ENCODE results near the gene EYA2.
A peak's percentile ranks its signal among the peaks of the same experiment; 100 is the strongest.

Gene EYA2

GRCh38 chr20:46883892-46884291 lies 10.8 kb upstream of the EYA2 start:
- Histone ChIP-seq H3K14ac (ENCODE audit: low read length) (no peak overlapping the region), H3K4me3 (ENCODE audit: low read length in 2 of 2) (no peak overlapping the region), H3K36me3 (replicated peaks in 1 of 2; ENCODE audit: control insufficient read depth in 2 of 2, insufficient read depth in 2 of 2, low read length in 2 of 2) (no peaks in the 10 kb centered on the region), H4K91ac (ENCODE audit: low read depth, low read length, poor library complexity) (no peak overlapping the region), H3K9ac (ENCODE audit: low read depth, low read length, poor library complexity) (no peak overlapping the region), H3K79me1 (ENCODE audit: low read depth, low read length) (no peaks in the 10 kb centered on the region), H4K8ac (ENCODE audit: low read depth, low read length) (no peak overlapping the region), H2BK15ac (ENCODE audit: low read length) (no peak overlapping the region), H2BK5ac (ENCODE audit: low read length) (no peak overlapping the region), H3K23ac (ENCODE audit: low read depth, low read length, poor library complexity) (no peak overlapping the region), H3K4me2 (ENCODE audit: insufficient read depth, low read length, poor library complexity, severe bottlenecking) (no peak overlapping the region), H3K9me3 (replicated peaks in 1 of 2; ENCODE audit: control insufficient read depth in 2 of 2, insufficient read depth in 1 of 2, low read depth in 1 of 2, low read length in 2 of 2) (no peaks in the 10 kb centered on the region), H2BK120ac (ENCODE audit: low read depth, low read length) (no peak overlapping the region), H3K4me1 (ENCODE audit: control insufficient read depth in 2 of 2, insufficient read depth in 1 of 2, low read depth in 1 of 2, low read length in 2 of 2) (peaks cover 0 to 2% of the 10 kb centered on the region in 2 donors), H2AK5ac (ENCODE audit: low read depth, low read length) (no peak overlapping the region), H3K27me3 (ENCODE audit: control insufficient read depth in 3 of 3, insufficient read depth in 3 of 3, low read depth in 1 of 3, low read length in 3 of 3) (peaks cover 0 to 4% (median 0%) of the 10 kb centered on the region in 3 experiments), H2BK12ac (ENCODE audit: low read length) (no peak overlapping the region), H3K18ac (ENCODE audit: low read length) (no peak overlapping the region), H3K4ac (ENCODE audit: low read length) (no peak overlapping the region), H2AFZ (ENCODE audit: low read length) (no peak overlapping the region), H3K27ac (replicated peaks; ENCODE audit: low read length) (no peak overlapping the region)
- WGBS, 2 donors (ENCODE audit: extremely low coverage in 2 of 2, insufficient read length in 2 of 2, insufficient replicate concordance in 1 of 2): no CpG with 5 or more reads among the region's 6 CpGs
- no peak for DNase-seq (ENCODE audit: low spot score)

DNA sequence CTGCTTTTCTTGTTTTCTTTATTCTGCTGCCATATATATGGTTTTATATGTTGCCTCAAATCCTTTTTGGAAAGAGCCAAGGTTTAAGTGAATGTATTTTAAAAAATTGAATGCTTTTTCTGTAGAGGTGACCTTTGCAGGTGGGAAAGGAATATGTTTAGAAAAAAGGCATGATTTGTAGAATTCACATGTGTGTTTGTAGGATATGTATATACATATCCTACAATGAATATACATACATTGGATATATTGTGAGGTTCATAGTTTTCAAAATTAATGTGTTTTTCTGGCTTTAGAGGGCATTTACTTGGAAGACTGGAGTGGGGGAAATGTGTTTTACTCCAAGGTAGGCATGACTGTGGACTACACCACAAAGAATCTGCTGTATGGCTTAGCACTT lies 4.0 kb upstream of the EYA2 start:
- Histone ChIP-seq H3K4me2 (ENCODE audit: insufficient read depth, low read length, poor library complexity, severe bottlenecking) (no peak overlapping the region), H3K4me1 (ENCODE audit: control insufficient read depth in 2 of 2, insufficient read depth in 1 of 2, low read depth in 1 of 2, low read length in 2 of 2) (peaks cover 0 to 2% of the 10 kb centered on the region in 2 donors), H3K18ac (ENCODE audit: low read length) (no peak overlapping the region), H2BK12ac (ENCODE audit: low read length) (no peak overlapping the region), H3K36me3 (replicated peaks in 1 of 2; ENCODE audit: control insufficient read depth in 2 of 2, insufficient read depth in 2 of 2, low read length in 2 of 2) (no peaks in the 10 kb centered on the region), H3K4ac (ENCODE audit: low read length) (no peak overlapping the region), H4K91ac (ENCODE audit: low read depth, low read length, poor library complexity) (no peak overlapping the region), H3K4me3 (ENCODE audit: low read length in 2 of 2) (no peak overlapping the region), H2AFZ (ENCODE audit: low read length) (no peak overlapping the region), H3K27ac (replicated peaks; ENCODE audit: low read length) (no peak overlapping the region), H2BK120ac (ENCODE audit: low read depth, low read length) (no peak overlapping the region), H2BK15ac (ENCODE audit: low read length) (no peak overlapping the region), H3K27me3 (ENCODE audit: control insufficient read depth in 3 of 3, insufficient read depth in 3 of 3, low read depth in 1 of 3, low read length in 3 of 3) (peaks cover 0 to 36% (median 16%) of the 10 kb centered on the region in 3 experiments), H3K9ac (ENCODE audit: low read depth, low read length, poor library complexity) (no peak overlapping the region), H2BK5ac (ENCODE audit: low read length) (no peak overlapping the region), H3K23ac (ENCODE audit: low read depth, low read length, poor library complexity) (no peak overlapping the region), H3K9me3 (replicated peaks in 1 of 2; ENCODE audit: control insufficient read depth in 2 of 2, insufficient read depth in 1 of 2, low read depth in 1 of 2, low read length in 2 of 2) (peaks cover 0 to 2% of the 10 kb centered on the region in 2 donors), H3K79me1 (ENCODE audit: low read depth, low read length) (no peaks in the 10 kb centered on the region), H2AK5ac (ENCODE audit: low read depth, low read length) (no peak overlapping the region), H4K8ac (ENCODE audit: low read depth, low read length) (no peak overlapping the region), H3K14ac (ENCODE audit: low read length) (no peak overlapping the region)
- DNase-seq (ENCODE audit: low spot score): no peak

DNA sequence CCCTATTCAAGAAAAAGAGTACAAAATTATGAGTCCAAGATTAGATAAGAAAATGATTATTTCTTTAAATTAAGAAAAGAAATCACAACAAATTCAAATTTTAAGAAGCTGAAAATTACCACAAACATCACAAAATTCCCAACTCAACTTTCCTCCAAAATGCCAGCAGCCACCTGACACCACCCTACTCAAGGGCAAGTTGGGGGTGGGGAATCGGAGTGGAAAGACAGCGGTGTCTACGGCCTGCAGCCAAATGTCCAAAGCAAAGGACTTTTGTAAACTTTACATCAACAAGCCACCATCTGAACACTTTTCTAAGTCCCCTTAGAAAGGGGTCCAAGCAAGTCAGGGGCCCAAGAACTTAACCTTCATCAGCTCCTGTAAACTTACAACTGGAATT lies 1.6 kb upstream of the EYA2 start:
- Histone ChIP-seq H3K9me3 (replicated peaks in 1 of 2; ENCODE audit: control insufficient read depth in 2 of 2, insufficient read depth in 1 of 2, low read depth in 1 of 2, low read length in 2 of 2) (peaks cover 0 to 2% of the 10 kb centered on the region in 2 donors), H3K27ac (replicated peaks; ENCODE audit: low read length) (no peak overlapping the region), H2BK5ac (ENCODE audit: low read length) (no peak overlapping the region), H3K9ac (ENCODE audit: low read depth, low read length, poor library complexity) (no peak overlapping the region), H3K23ac (ENCODE audit: low read depth, low read length, poor library complexity) (no peak overlapping the region), H2AFZ (ENCODE audit: low read length) (no peak overlapping the region), H3K14ac (ENCODE audit: low read length) (no peak overlapping the region), H3K27me3 (ENCODE audit: control insufficient read depth in 3 of 3, insufficient read depth in 3 of 3, low read depth in 1 of 3, low read length in 3 of 3) (peaks cover 0 to 60% (median 24%) of the 10 kb centered on the region in 3 experiments), H3K4ac (ENCODE audit: low read length) (no peak overlapping the region), H2BK12ac (ENCODE audit: low read length) (no peak overlapping the region), H4K91ac (ENCODE audit: low read depth, low read length, poor library complexity) (no peak overlapping the region), H3K4me2 (ENCODE audit: insufficient read depth, low read length, poor library complexity, severe bottlenecking) (no peak overlapping the region), H2BK15ac (ENCODE audit: low read length) (no peak overlapping the region), H3K4me3 (ENCODE audit: low read length in 2 of 2) (no peak overlapping the region), H3K36me3 (replicated peaks in 1 of 2; ENCODE audit: control insufficient read depth in 2 of 2, insufficient read depth in 2 of 2, low read length in 2 of 2) (no peaks in the 10 kb centered on the region), H2AK5ac (ENCODE audit: low read depth, low read length) (no peak overlapping the region), H3K79me1 (ENCODE audit: low read depth, low read length) (no peaks in the 10 kb centered on the region), H3K4me1 (ENCODE audit: control insufficient read depth in 2 of 2, insufficient read depth in 1 of 2, low read depth in 1 of 2, low read length in 2 of 2) (peaks cover 0 to 2% of the 10 kb centered on the region in 2 donors), H4K8ac (ENCODE audit: low read depth, low read length) (no peak overlapping the region), H2BK120ac (ENCODE audit: low read depth, low read length) (no peak overlapping the region), H3K18ac (ENCODE audit: low read length) (no peak overlapping the region)
- WGBS, 2 donors (ENCODE audit: extremely low coverage in 2 of 2, insufficient read length in 2 of 2, insufficient replicate concordance in 1 of 2): no CpG with 5 or more reads among the region's 3 CpGs
- DNase-seq (ENCODE audit: low spot score): no peak

- Histone ChIP-seq H3K4me2 (ENCODE audit: insufficient read depth, low read length, poor library complexity, severe bottlenecking) (peak overlapping the region; percentile 90), H3K79me1 (ENCODE audit: low read depth, low read length) (no peaks in the 10 kb centered on the region), H4K8ac (ENCODE audit: low read depth, low read length) (no peak overlapping the region), H3K4me1 (ENCODE audit: control insufficient read depth in 2 of 2, insufficient read depth in 1 of 2, low read depth in 1 of 2, low read length in 2 of 2) (peaks cover 0 to 2% of the 10 kb centered on the region in 2 donors), H3K4ac (ENCODE audit: low read length) (no peak overlapping the region), H2BK5ac (ENCODE audit: low read length) (no peak overlapping the region), H3K27ac (replicated peaks; ENCODE audit: low read length) (no peak overlapping the region), H2BK15ac (ENCODE audit: low read length) (no peak overlapping the region), H3K36me3 (replicated peaks in 1 of 2; ENCODE audit: control insufficient read depth in 2 of 2, insufficient read depth in 2 of 2, low read length in 2 of 2) (no peaks in the 10 kb centered on the region), H3K27me3 (ENCODE audit: control insufficient read depth in 3 of 3, insufficient read depth in 3 of 3, low read depth in 1 of 3, low read length in 3 of 3) (peaks cover 0 to 70% (median 24%) of the 10 kb centered on the region in 3 experiments), H3K9ac (ENCODE audit: low read depth, low read length, poor library complexity) (no peak overlapping the region), H3K4me3 (ENCODE audit: low read length in 2 of 2) (no peak overlapping the region), H2BK12ac (ENCODE audit: low read length) (no peak overlapping the region), H3K14ac (ENCODE audit: low read length) (no peak overlapping the region), H2AK5ac (ENCODE audit: low read depth, low read length) (no peak overlapping the region), H3K9me3 (replicated peaks in 1 of 2; ENCODE audit: control insufficient read depth in 2 of 2, insufficient read depth in 1 of 2, low read depth in 1 of 2, low read length in 2 of 2) (peaks cover 0 to 2% of the 10 kb centered on the region in 2 donors), H3K23ac (ENCODE audit: low read depth, low read length, poor library complexity) (no peak overlapping the region), H4K91ac (ENCODE audit: low read depth, low read length, poor library complexity) (no peak overlapping the region), H2BK120ac (ENCODE audit: low read depth, low read length) (no peak overlapping the region), H2AFZ (ENCODE audit: low read length) (no peak overlapping the region), H3K18ac (ENCODE audit: low read length) (no peak overlapping the region)
- WGBS, 2 donors (ENCODE audit: extremely low coverage in 2 of 2, insufficient read length in 2 of 2, insufficient replicate concordance in 1 of 2): no CpG with 5 or more reads among the region's 11 CpGs
- DNase-seq (ENCODE audit: low spot score): no peak
Observed at GRCh38 chr20:46893877-46894578, 615 bp upstream of the EYA2 start.

Data from neuronal stem cell (in vitro differentiated cells).